IMR-90 (cell line): Measurements from ENCODE around the gene MYBPH. TPM values are rescaled to one million over a fixed set of nuclear protein-coding genes. Genes with fewer than 3 reads are reported as not detected.

Experiments used
- ATAC-seq: fragments of 200-7000 bp; cut with Tn5 transposase; 2 replicates; pipeline ENCODE4 v1.9.1; 2020; ENCODE audit warnings: low read depth, mild to moderate bottlenecking, moderate library complexity
- BruUV-seq: library from RNA; stranded (reverse); fragments of 400-500 nt; replicated peaks from 2 replicates; lab custom pipeline; 2021; lab: Mats Ljungman, UMichigan
- CTCF ChIA-PET: fragments of 300-600 bp; formaldehyde crosslinking; extraction: SDS; loops from one replicate; lab custom pipeline; 2021; ENCODE audit warnings: antibody characterized with exemption; lab: Yijun Ruan, JAX
- POLR2A ChIA-PET: fragments of 300-600 bp; sonication (Branson Sonifier 250); formaldehyde crosslinking; loops from one replicate; lab custom pipeline; 2022; ENCODE audit warnings: antibody characterized with exemption; ENCODE audit not compliant: unreplicated experiment; lab: Charles Lee
- DNase-seq: peaks from one replicate; pipeline ENCODE4 v3.0.0; 2013
- H2AFZ ChIP-seq: replicated peaks from 2 replicates; pipeline ENCODE3; 2013; ENCODE audit warnings: low read length, mild to moderate bottlenecking; ENCODE audit not compliant: poor library complexity
- H2AK5ac ChIP-seq: 2 replicates; pipeline ENCODE4 v1.6.1; 2013; ENCODE audit warnings: low read depth, low read length, inconsistent platforms
- H2AK9ac ChIP-seq: replicated peaks from 2 replicates; pipeline ENCODE3; 2013; ENCODE audit warnings: mild to moderate bottlenecking, low read depth, low read length, moderate library complexity; ENCODE audit not compliant: poor library complexity
- H2BK120ac ChIP-seq: 2 replicates; pipeline ENCODE4 v1.6.1; 2013; ENCODE audit warnings: low read depth, low read length, inconsistent platforms
- H2BK15ac ChIP-seq: 3 replicates; pipeline ENCODE4 v1.6.1; 2013; ENCODE audit warnings: low read depth, low read length, inconsistent platforms
- H2BK20ac ChIP-seq: 2 replicates; pipeline ENCODE4 v1.6.1; 2013; ENCODE audit warnings: low read depth, mild to moderate bottlenecking, inconsistent platforms, low read length, moderate library complexity
- H2BK5ac ChIP-seq: 2 replicates; pipeline ENCODE4 v1.6.1; 2013; ENCODE audit warnings: mild to moderate bottlenecking, low read depth, low read length, inconsistent platforms; ENCODE audit not compliant: poor library complexity, severe bottlenecking
- H3K14ac ChIP-seq: replicated peaks from 2 replicates; pipeline ENCODE4 v1.6.1; 2013; ENCODE audit warnings: low read depth, low read length, inconsistent platforms
- H3K18ac ChIP-seq: 2 replicates; pipeline ENCODE4 v1.6.1; 2013; ENCODE audit warnings: low read depth, low read length, control low read depth
- H3K23ac ChIP-seq: 2 replicates; pipeline ENCODE4 v1.6.1; 2013; ENCODE audit warnings: low read depth, low read length, inconsistent platforms
- H3K27ac ChIP-seq: 2 replicates; pipeline ENCODE4 v1.5.1; 2013; ENCODE audit warnings: mild to moderate bottlenecking, control low read depth, low read length; ENCODE audit not compliant: insufficient read depth
- H3K27me3 ChIP-seq: 2 replicates; pipeline ENCODE4 v1.6.1; 2013; ENCODE audit warnings: low read length; ENCODE audit not compliant: control insufficient read depth, insufficient read depth
- H3K36me3 ChIP-seq: 2 replicates; pipeline ENCODE4 v1.6.1; 2013; ENCODE audit warnings: low read length, mixed read lengths; ENCODE audit not compliant: control insufficient read depth, insufficient read depth
- H3K4ac ChIP-seq: 2 replicates; pipeline ENCODE4 v1.6.1; 2013; ENCODE audit warnings: low read depth, low read length, inconsistent platforms
- H3K4me1 ChIP-seq: 2 replicates; pipeline ENCODE4 v1.6.1; 2013; ENCODE audit warnings: low read length, mixed read lengths; ENCODE audit not compliant: control insufficient read depth, insufficient read depth
- H3K4me2 ChIP-seq: 2 replicates; pipeline ENCODE4 v1.6.1; 2013; ENCODE audit warnings: low read depth, mild to moderate bottlenecking, control low read depth, low read length, moderate library complexity
- H3K4me3 ChIP-seq: 2 replicates; pipeline ENCODE4 v1.5.1; 2013; ENCODE audit warnings: low read depth, mild to moderate bottlenecking, control low read depth, low read length, moderate library complexity; ENCODE audit not compliant: insufficient read depth
- H3K56ac ChIP-seq: 2 replicates; pipeline ENCODE4 v1.6.1; 2013; ENCODE audit warnings: low read length, inconsistent platforms; ENCODE audit not compliant: insufficient read depth; ENCODE audit errors: extremely low read depth
- H3K79me1 ChIP-seq, 2 experiments: 2 replicates each; pipeline ENCODE4 v1.6.1; 2013; ENCODE audit warnings: low read length in 2 of 2, inconsistent platforms in 1 of 2, low read depth in 1 of 2
- H3K9ac ChIP-seq: 2 replicates; pipeline ENCODE4 v1.6.1; 2013; ENCODE audit warnings: low read depth, low read length, control low read depth
- H3K9me1 ChIP-seq: 2 replicates; pipeline ENCODE4 v1.6.1; 2013; ENCODE audit warnings: low read length, inconsistent platforms; ENCODE audit not compliant: insufficient read depth
- H3K9me3 ChIP-seq: 2 replicates; pipeline ENCODE4 v1.6.1; 2013; ENCODE audit warnings: low read length; ENCODE audit not compliant: control insufficient read depth, insufficient read depth
- H4K20me1 ChIP-seq: 2 replicates; pipeline ENCODE4 v1.6.1; 2013; ENCODE audit warnings: low read length, inconsistent platforms; ENCODE audit not compliant: insufficient read depth
- H4K5ac ChIP-seq: 2 replicates; pipeline ENCODE4 v1.6.1; 2013; ENCODE audit warnings: mild to moderate bottlenecking, low read depth, low read length, control low read depth
- H4K8ac ChIP-seq, 2 experiments: 2 replicates each; pipeline ENCODE4 v1.6.1; 2013; ENCODE audit warnings: low read depth in 2 of 2, low read length in 2 of 2, control low read depth in 1 of 2, inconsistent platforms in 1 of 2
- H4K91ac ChIP-seq: 2 replicates; pipeline ENCODE4 v1.6.1; 2013; ENCODE audit warnings: low read depth, low read length, inconsistent platforms; ENCODE audit not compliant: insufficient read depth
- BHLHE40 ChIP-seq: fragments of 150-350 bp; IDR thresholded peaks from 2 replicates; pipeline ENCODE4 v1.6.1; 2016; ENCODE audit warnings: mild to moderate bottlenecking, low read depth, low read length
- CEBPB ChIP-seq: IDR thresholded peaks from 2 replicates; pipeline ENCODE4 v1.6.1; 2012; ENCODE audit warnings: low read depth, low read length, improper control_type of control experiment
- CHD1 ChIP-seq: IDR thresholded peaks from 2 replicates; pipeline ENCODE4 v1.6.1; 2012; ENCODE audit warnings: low read depth, low read length, improper control_type of control experiment
- CTCF ChIP-seq: conservative IDR thresholded peaks from 2 replicates; pipeline ENCODE4 v1.5.1; 2012; ENCODE audit warnings: mild to moderate bottlenecking, low read depth, low read length, improper control_type of control experiment
- ELK1 ChIP-seq: fragments of 150-350 bp; IDR thresholded peaks from 2 replicates; pipeline ENCODE4 v1.6.1; 2016; ENCODE audit warnings: low read depth, mild to moderate bottlenecking, low read length, moderate library complexity, borderline replicate concordance
- FOS ChIP-seq: fragments of 150-350 bp; IDR thresholded peaks from 2 replicates; pipeline ENCODE4 v1.6.1; 2016; ENCODE audit warnings: low read depth, low read length
- MAFK ChIP-seq: IDR thresholded peaks from 2 replicates; pipeline ENCODE4 v1.6.1; 2012; ENCODE audit warnings: low read depth, low read length, improper control_type of control experiment
- MAZ ChIP-seq: IDR thresholded peaks from 2 replicates; pipeline ENCODE4 v1.6.1; 2012; ENCODE audit warnings: low read depth, mild to moderate bottlenecking, low read length, improper control_type of control experiment, moderate library complexity, borderline replicate concordance
- MXI1 ChIP-seq: IDR thresholded peaks from 2 replicates; pipeline ENCODE4 v1.6.1; 2012; ENCODE audit warnings: low read depth, mild to moderate bottlenecking, low read length, moderate library complexity, borderline replicate concordance
- NFE2L2 ChIP-seq: fragments of 150-350 bp; IDR thresholded peaks from 2 replicates; pipeline ENCODE4 v1.6.1; 2016; ENCODE audit warnings: low read depth, mild to moderate bottlenecking, low read length
- POLR2A ChIP-seq: IDR thresholded peaks from 2 replicates; pipeline ENCODE4 v1.6.1; 2012; ENCODE audit warnings: mild to moderate bottlenecking, low read depth, low read length
- RAD21 ChIP-seq: IDR thresholded peaks from 2 replicates; pipeline ENCODE4 v1.6.1; 2012; ENCODE audit warnings: low read length, improper control_type of control experiment
- RCOR1 ChIP-seq: IDR thresholded peaks from 2 replicates; pipeline ENCODE4 v1.6.1; 2012; ENCODE audit warnings: mild to moderate bottlenecking, low read length, improper control_type of control experiment; ENCODE audit not compliant: insufficient replicate concordance
- RFX5 ChIP-seq: IDR thresholded peaks from 2 replicates; pipeline ENCODE4 v1.8.0; 2012; ENCODE audit warnings: low read depth, mild to moderate bottlenecking, low read length, moderate library complexity
- SMC3 ChIP-seq: fragments of 150-350 bp; IDR thresholded peaks from 2 replicates; pipeline ENCODE4 v1.6.1; 2016; ENCODE audit warnings: low read depth, mild to moderate bottlenecking, antibody characterized with exemption, low read length, moderate library complexity
- USF2 ChIP-seq: fragments of 150-350 bp; IDR thresholded peaks from 2 replicates; pipeline ENCODE4 v1.6.1; 2017; ENCODE audit warnings: mild to moderate bottlenecking, antibody characterized with exemption, low read length, low read depth
- WGBS, 2 experiments: methylation state at CpG; one replicate each; pipeline versions ENCODE4 v1.1.5 to v1.1.7; 2013; ENCODE audit warnings: missing lambda C conversion rate in 2 of 2; ENCODE audit not compliant: insufficient read length in 1 of 2; ENCODE audit errors: extremely low coverage in 2 of 2; 5-methylcytosine and 5-hydroxymethylcytosine counted together
- dilution Hi-C: fragments of 300-500 bp; cut with HindIII; formaldehyde crosslinking; loops from one replicate; pipeline ENCODE4 v1.14.3; 2018; ENCODE audit warnings: low sequenced_read_pairs; ENCODE audit not compliant: unreplicated experiment
- in situ Hi-C: fragments of 300-500 bp; cut with MboI; formaldehyde crosslinking; loops from 3 replicates; pipeline ENCODE4 v1.14.3; 2019; ENCODE audit warnings: low sequenced_read_pairs, inconsistent platforms, mixed read lengths
- intact Hi-C: fragments of 100-400 bp; cut with micrococcal nuclease; formaldehyde crosslinking; loops from 2 replicates; pipeline ENCODE4 v1.10.0; 2022
- polyA plus RNA-seq, 3 experiments: library from polyadenylated mRNA; depleted of rRNA; stranded (reverse); fragments of >200 nt; gene quantifications; 2 replicates each; pipeline ENCODE4 v1.2.3, GENCODE V29; 2012; ENCODE audit warnings: low replicate concordance in 1 of 3
- total RNA-seq: library from RNA; depleted of rRNA; stranded (reverse); fragments of >200 nt; gene quantifications from 2 replicates; pipeline ENCODE4 v1.2.3, GENCODE V29; 2012

MYBPH gene
- total and polyA plus RNA-seq, 2 of the 4 experiments (the other 2 are of a cell fraction) = not detected

GRCh38 chr1:203131548-203132200 is 44.0 kb downstream of the MYBPH start:
- Histone ChIP-seq H3K36me3 (no peaks in the 10 kb centered on the region), H3K9me3 (no peaks in the 10 kb centered on the region), H3K27ac (no peak overlapping the region), H3K4ac (no peak overlapping the region), H3K4me1 (peaks cover 2% of the 10 kb centered on the region; the same call in 1 of the 2 replicates), H2BK20ac (no peak overlapping the region), H4K20me1 (no peaks in the 10 kb centered on the region), H2AK9ac (no peak overlapping the region), H3K9me1 (no peaks in the 10 kb centered on the region), H3K56ac (no peak overlapping the region), H2BK15ac (no peak overlapping the region), H3K4me2 (no peak overlapping the region), H3K14ac (no peak overlapping the region), H3K27me3 (peaks cover 25% of the 10 kb centered on the region), H2AK5ac (no peak overlapping the region), H3K9ac (no peak overlapping the region), H2BK120ac (no peak overlapping the region), H2AFZ (no peak overlapping the region), H4K8ac (no peak overlapping the region), H4K91ac (no peak overlapping the region), H4K5ac (no peak overlapping the region), H3K79me1 (no peaks in the 10 kb centered on the region), H3K4me3 (no peak overlapping the region), H3K23ac (no peak overlapping the region), H3K18ac (no peak overlapping the region), H2BK5ac (no peak overlapping the region)
- ChIA-PET CTCF (no interaction called here), POLR2A (no interaction called here)
- ATAC-seq (no peak), DNase-seq (no peak)
- no TSS peak for BruUV-seq
- in situ Hi-C loops (no loop called here), dilution Hi-C loops (no loop called here), intact Hi-C loops (no loop called here)
- WGBS, 2 experiments = 82% methylated on average over 3 of the region's 9 CpGs; no CpG with 5 or more reads in 1 of the 2 experiments
- TF ChIP-seq RAD21 (no peak), RFX5 (no peak), CEBPB (no peak), MAFK (no peak), CHD1 (no peak), MAZ (no peak), USF2 (no peak), BHLHE40 (no peak), CTCF (no peak), SMC3 (no peak), NFE2L2 (no peak), MXI1 (no peak), ELK1 (no peak), FOS (no peak), POLR2A (no peak), RCOR1 (no peak)
